ELR (cell line): ENCODE results near the gene CRTAC1.

ENCODE experiments used
- DNase-seq: peaks from one replicate; pipeline ENCODE4 v3.0.0-alpha.2; 2015; ENCODE audit warnings: low read depth

CRTAC1 gene

DNA sequence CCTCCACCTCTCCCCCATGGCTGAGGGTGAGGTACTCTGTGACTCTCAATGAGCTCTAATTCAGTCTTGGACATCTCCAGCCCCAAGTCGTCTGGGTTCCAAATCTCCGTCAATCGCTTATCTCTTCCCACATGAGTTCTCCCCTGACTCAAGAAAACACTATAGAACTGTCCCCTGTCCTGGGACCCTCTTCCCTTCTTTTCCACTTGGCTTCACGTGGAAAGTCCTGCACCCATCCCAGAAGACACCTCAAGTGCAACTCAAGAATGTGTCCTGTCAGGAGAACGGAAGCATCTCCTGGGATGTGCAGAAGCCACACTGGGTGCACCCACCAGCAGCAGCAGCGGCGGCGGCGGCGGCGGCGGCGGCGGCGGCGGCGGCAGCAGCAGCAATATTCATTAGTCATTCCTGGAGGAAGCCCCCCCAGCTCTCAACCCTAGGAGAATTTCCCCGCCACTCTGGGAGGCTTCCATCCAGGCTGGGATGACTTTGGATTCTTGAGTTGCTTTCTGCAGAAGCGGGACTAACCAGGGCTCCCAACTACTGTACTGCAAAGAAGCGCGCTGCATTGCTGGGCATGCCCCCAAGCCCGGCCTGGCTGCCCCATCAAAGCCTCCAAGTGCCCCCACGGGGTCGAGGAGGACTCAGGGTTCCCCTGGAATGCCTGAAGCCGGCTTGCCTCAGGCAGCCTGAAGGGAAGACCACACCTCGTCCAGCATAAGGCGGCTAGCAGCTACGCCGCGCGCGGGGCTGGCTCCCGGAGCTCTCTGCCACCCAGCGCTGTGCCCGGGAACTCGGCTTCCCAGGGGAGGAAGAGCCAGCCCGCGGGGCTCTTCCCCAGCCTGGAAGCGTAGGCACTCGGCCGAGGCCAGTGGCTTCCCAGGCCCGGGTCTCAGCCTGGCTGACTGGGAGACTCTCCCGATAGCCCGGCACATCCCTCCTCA lies 1.0 kb downstream of the CRTAC1 start:
- DNase-seq, result no peak

- DNase-seq, result peak; percentile 47
Observed at GRCh38 chr10:98028168-98028770, 2.2 kb downstream of the CRTAC1 start.

DNA sequence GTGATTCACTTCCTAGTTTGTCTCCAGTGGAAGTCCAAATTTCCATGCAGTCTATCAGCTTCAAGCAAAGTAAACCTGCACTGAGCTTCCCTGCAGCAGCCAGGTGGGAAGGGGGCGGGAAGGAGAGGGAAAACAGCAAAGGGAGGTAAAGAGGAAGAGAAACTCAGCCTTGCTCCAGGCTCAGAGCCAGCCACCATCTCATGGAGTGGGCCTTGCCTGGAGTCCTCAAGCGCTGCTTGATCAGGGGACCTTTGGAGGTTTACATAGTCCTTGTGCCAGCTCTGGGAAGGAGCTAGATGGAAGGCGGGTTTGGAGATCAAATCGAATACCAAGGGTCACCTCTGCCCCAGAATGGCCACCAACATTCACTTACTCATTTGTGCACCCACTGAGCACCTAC lies 7.4 kb downstream of the CRTAC1 start:
- no peak for DNase-seq

GRCh38 chr10:98020784-98021183 lies 9.6 kb downstream of the CRTAC1 start:
- DNase-seq, result no peak

- DNase-seq, result no peak
Observed at GRCh38 chr10:98020254-98020653, 10.2 kb downstream of the CRTAC1 start.

DNA sequence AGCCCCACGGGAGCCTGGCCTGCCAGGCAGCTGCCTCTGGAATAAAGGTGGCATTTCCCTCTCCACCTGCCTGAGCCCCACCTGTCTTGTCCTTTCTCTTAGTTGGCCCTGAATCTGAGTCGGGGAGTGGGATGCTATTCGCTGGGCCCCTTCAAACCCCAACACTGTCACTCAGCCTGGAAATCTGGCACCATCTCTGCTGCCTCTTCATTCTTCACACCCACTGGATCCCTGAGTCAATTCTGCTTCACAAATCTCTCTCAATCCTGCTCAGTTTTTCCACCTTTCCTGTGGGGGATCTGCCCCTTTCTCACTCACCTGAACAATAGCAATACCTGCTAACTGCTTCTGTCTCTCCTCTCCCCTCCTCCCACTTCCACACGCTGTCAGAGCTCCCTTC lies 10.6 kb downstream of the CRTAC1 start:
- DNase-seq, result no peak

- no peak for DNase-seq
Observed at GRCh38 chr10:98016772-98017475, 13.5 kb downstream of the CRTAC1 start.

- DNase-seq, result no peak
Observed at GRCh38 chr10:98013776-98014175, 16.6 kb downstream of the CRTAC1 start.

GRCh38 chr10:98013122-98013521 lies 17.3 kb downstream of the CRTAC1 start:
- no peak for DNase-seq

- no peak for DNase-seq
Observed at GRCh38 chr10:98012644-98013043, 17.8 kb downstream of the CRTAC1 start.

DNA sequence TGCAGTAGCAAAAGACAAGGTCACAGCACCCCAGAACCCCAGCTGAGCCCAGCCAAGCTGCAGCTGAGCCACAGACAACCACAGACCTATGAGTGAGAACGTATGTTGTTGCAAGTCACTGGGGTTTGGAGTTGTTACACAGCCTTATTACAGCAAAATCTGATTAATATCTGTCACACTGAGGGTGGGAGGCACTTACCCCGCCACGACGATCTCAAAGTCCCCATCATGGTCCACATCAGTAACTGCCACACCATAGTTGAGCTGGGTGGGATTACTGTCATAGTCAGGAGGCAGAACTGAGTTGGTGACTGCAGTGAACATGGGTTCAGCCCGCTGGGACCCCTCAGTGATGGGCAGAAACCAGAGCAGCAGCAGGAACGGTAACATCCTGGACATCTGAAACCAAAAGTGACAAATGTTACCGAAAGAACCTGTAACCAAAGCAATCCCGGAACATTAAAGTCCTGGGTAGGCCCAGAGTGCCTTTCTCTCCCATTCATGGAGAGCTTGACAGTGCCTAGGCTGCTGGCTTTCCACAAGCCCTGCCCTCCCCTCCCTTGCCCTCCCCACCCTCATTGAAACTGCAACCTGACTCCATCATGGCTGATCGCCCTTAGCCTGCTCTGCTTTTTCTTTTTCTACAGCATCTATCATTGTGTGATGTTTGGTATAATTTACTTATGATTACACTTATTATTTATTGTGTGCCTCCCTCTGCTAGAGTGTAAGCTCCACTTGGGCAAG lies 19.3 kb downstream of the CRTAC1 start:
- no peak for DNase-seq

- DNase-seq, result no peak
Observed at GRCh38 chr10:98006266-98006665, 24.2 kb downstream of the CRTAC1 start.

GRCh38 chr10:98001736-98002135 lies 28.7 kb downstream of the CRTAC1 start:
- no peak for DNase-seq

GRCh38 chr10:98000346-98000745 lies 30.1 kb downstream of the CRTAC1 start:
- DNase-seq, result no peak

GRCh38 chr10:97999923-98000248 lies 30.5 kb downstream of the CRTAC1 start:
- DNase-seq, result no peak

DNA sequence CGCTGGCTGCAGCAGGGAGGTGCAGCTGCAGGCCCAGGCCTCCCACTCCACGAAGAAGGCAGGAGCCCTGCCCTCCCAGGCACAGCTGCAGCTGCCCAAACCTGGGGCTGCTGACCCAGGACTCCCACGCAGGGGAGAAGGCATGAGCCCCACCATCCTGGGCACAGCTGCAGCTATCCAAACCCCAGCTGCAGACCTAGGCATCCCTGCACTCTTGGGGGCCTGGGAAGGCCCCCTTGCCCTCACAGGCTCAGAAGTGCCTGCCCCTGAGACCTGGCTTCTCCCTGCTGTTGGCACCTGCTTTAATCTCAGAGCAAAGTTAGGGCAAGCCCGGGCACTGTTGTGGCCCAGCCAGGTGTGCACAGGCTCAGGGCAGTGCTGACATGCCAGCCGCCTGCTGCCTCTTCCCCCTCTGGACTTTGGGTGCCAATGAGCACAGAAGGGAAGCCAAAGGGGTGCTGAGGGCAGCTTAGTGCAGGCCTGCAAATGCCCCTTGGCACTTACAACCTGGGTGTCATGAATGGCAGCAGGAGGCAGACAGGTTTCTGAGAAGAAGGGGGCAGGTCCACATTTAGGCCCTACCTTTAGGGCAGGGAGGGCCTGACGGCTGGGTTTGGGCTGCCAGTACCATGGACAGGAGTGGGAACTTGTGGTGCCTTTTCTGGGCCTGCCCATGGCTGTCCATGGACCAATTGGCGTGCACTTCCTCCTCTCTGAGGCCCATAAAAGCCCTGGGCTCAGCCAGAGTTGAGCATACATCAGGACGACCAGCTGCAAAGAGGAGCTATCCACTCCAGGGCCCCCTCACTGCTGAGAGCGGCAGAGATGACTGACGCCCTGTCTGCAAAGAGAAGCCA lies 31.1 kb downstream of the CRTAC1 start:
- no peak for DNase-seq

DNA sequence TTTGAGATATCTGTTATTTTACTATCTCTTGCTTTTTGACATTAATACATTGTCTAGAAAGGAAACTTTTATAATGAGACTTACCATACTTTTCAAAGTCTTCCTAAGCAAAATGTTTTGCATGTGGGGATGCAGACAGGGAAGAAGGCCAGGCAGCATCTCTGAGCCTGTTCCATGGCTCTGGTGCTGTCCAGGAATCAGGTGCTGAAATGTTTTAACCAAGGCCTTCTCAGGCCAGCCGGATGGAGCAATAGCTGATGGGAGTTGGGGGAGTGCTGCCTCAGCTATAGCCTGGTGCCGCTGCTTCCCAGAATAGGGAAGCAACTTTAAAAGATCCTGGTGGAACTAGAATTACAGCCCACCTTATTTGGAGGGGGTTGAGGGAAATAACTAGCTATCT lies 38.5 kb downstream of the CRTAC1 start:
- peak; percentile 33 for DNase-seq

DNA sequence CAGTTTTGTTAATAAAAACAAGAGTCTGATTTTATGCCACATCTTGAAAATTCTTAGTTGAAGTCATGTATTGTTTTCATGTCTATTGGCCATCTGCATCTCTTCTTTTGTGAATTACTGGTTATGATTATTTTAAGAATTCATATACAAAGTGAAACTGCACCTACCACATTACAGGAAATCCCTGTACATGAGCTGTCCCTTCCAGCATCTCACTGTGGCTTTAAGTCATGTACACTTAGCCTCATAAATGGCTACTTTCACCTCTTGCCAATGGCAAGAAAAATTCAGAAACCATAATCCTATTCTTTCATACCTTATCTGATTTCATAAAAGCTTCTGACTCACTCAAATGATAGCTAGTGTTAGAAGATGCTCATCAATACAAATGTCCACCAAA lies 48.6 kb downstream of the CRTAC1 start:
- DNase-seq, result no peak

GRCh38 chr10:97977673-97978072 lies 52.7 kb downstream of the CRTAC1 start:
- DNase-seq, result no peak

- DNase-seq, result no peak
Observed at GRCh38 chr10:97975598-97975997, 54.8 kb downstream of the CRTAC1 start.
